Measurements from ENCODE around the gene SYT10. TPM values are rescaled to one million over a fixed set of nuclear protein-coding genes. Genes with fewer than 3 reads are reported as not detected.

SYT10 gene
- total RNA-seq, 1 donor from 2014 or later, result 1.2 TPM

- H3K79me2 ChIP-seq (ENCODE audit: insufficient read depth, low read length), result no peaks in the 10 kb centered on the region
- H3K27ac ChIP-seq (ENCODE audit: low read depth, low read length), result no peak overlapping the region
- no peaks in the 10 kb centered on the region for H3K9me3 Mint-ChIP-seq (ENCODE audit: unreplicated experiment)
- no peaks in the 10 kb centered on the region for H3K36me3 Mint-ChIP-seq (ENCODE audit: low read depth, unreplicated experiment)
- FAIRE-seq (no peak), DNase-seq (ENCODE audit: low read depth) (no peak)
- no peak overlapping the region for H2AFZ ChIP-seq (ENCODE audit: low read depth, low read length)
- H3K4me2 ChIP-seq (ENCODE audit: low read length), result no peak overlapping the region
- H3K36me3 ChIP-seq (ENCODE audit: insufficient read depth, low read length), result no peaks in the 10 kb centered on the region
- H3K27me3 ChIP-seq (ENCODE audit: insufficient read depth, low read length), result no peaks in the 10 kb centered on the region
- H3K4me3 ChIP-seq (ENCODE audit: insufficient read depth, low read depth, low read length), result no peak overlapping the region
- H3K9ac ChIP-seq (ENCODE audit: low read length), result no peak overlapping the region
- H3K4me3 Mint-ChIP-seq (ENCODE audit: unreplicated experiment), result no peak overlapping the region
- H3K4me1 Mint-ChIP-seq (ENCODE audit: low read depth, unreplicated experiment), result peaks cover 9% of the 10 kb centered on the region
- H3K27ac Mint-ChIP-seq (ENCODE audit: unreplicated experiment), result no peak overlapping the region
- H3K4me1 ChIP-seq (ENCODE audit: insufficient read depth, low read length), result no peaks in the 10 kb centered on the region
- peaks cover 3% of the 10 kb centered on the region for H3K9me3 ChIP-seq (ENCODE audit: insufficient read depth, low read depth, low read length)
- H3K27me3 Mint-ChIP-seq (ENCODE audit: low read depth, unreplicated experiment), result peaks cover 3% of the 10 kb centered on the region
- no peaks in the 10 kb centered on the region for H4K20me1 ChIP-seq (ENCODE audit: insufficient read depth, low read length)
- no peak for TF ChIP-seq EZH2 (IDR thresholded peaks at IDR 0.05; ENCODE audit: insufficient read depth, low read length)
- no peak for TF ChIP-seq CTCF (IDR thresholded peaks at IDR 0.05; ENCODE audit: insufficient read depth, low read depth, low read length)
These were observed 46.4 kb upstream of the SYT10 start for GRCh38 chr12:33486058-33486457.

- Histone ChIP-seq H3K27ac (ENCODE audit: low read depth, low read length) (no peak overlapping the region), H3K9ac (ENCODE audit: low read length) (no peak overlapping the region), H3K4me2 (ENCODE audit: low read length) (no peak overlapping the region), H3K79me2 (ENCODE audit: insufficient read depth, low read length) (no peaks in the 10 kb centered on the region), H3K36me3 (ENCODE audit: insufficient read depth, low read length) (no peaks in the 10 kb centered on the region), H3K4me1 (ENCODE audit: insufficient read depth, low read length) (no peaks in the 10 kb centered on the region), H4K20me1 (ENCODE audit: insufficient read depth, low read length) (no peaks in the 10 kb centered on the region), H3K9me3 (ENCODE audit: insufficient read depth, low read depth, low read length) (no peaks in the 10 kb centered on the region), H3K27me3 (ENCODE audit: insufficient read depth, low read length) (no peaks in the 10 kb centered on the region), H2AFZ (ENCODE audit: low read depth, low read length) (no peak overlapping the region), H3K4me3 (ENCODE audit: insufficient read depth, low read depth, low read length) (no peak overlapping the region)
- FAIRE-seq (no peak), DNase-seq (ENCODE audit: low read depth) (no peak)
- no peak for TF ChIP-seq EZH2 (IDR thresholded peaks at IDR 0.05; ENCODE audit: insufficient read depth, low read length)
- TF ChIP-seq CTCF (IDR thresholded peaks at IDR 0.05; ENCODE audit: insufficient read depth, low read depth, low read length), result no peak
- H3K27ac Mint-ChIP-seq (ENCODE audit: unreplicated experiment), result no peak overlapping the region
- peaks cover 9% of the 10 kb centered on the region for H3K4me1 Mint-ChIP-seq (ENCODE audit: low read depth, unreplicated experiment)
- H3K4me3 Mint-ChIP-seq (ENCODE audit: unreplicated experiment), result no peak overlapping the region
- H3K36me3 Mint-ChIP-seq (ENCODE audit: low read depth, unreplicated experiment), result no peaks in the 10 kb centered on the region
- no peaks in the 10 kb centered on the region for H3K9me3 Mint-ChIP-seq (ENCODE audit: unreplicated experiment)
- peaks cover 3% of the 10 kb centered on the region for H3K27me3 Mint-ChIP-seq (ENCODE audit: low read depth, unreplicated experiment)
These were observed 44.5 kb upstream of the SYT10 start for GRCh38 chr12:33484161-33484560.

- Histone ChIP-seq H3K27ac (ENCODE audit: low read depth, low read length) (no peak overlapping the region), H3K9ac (ENCODE audit: low read length) (no peak overlapping the region), H3K4me3 (ENCODE audit: insufficient read depth, low read depth, low read length) (no peak overlapping the region), H3K9me3 (ENCODE audit: insufficient read depth, low read depth, low read length) (no peaks in the 10 kb centered on the region), H2AFZ (ENCODE audit: low read depth, low read length) (no peak overlapping the region), H3K79me2 (ENCODE audit: insufficient read depth, low read length) (no peaks in the 10 kb centered on the region), H3K4me2 (ENCODE audit: low read length) (no peak overlapping the region), H3K36me3 (ENCODE audit: insufficient read depth, low read length) (no peaks in the 10 kb centered on the region), H3K27me3 (ENCODE audit: insufficient read depth, low read length) (no peaks in the 10 kb centered on the region), H4K20me1 (ENCODE audit: insufficient read depth, low read length) (no peaks in the 10 kb centered on the region), H3K4me1 (ENCODE audit: insufficient read depth, low read length) (no peaks in the 10 kb centered on the region)
- no peak for DNase-seq (ENCODE audit: low read depth)
- Mint-ChIP-seq H3K36me3 (ENCODE audit: low read depth, unreplicated experiment) (no peaks in the 10 kb centered on the region), H3K27me3 (ENCODE audit: low read depth, unreplicated experiment) (peaks cover 3% of the 10 kb centered on the region), H3K27ac (ENCODE audit: unreplicated experiment) (no peak overlapping the region), H3K4me3 (ENCODE audit: unreplicated experiment) (no peak overlapping the region), H3K4me1 (ENCODE audit: low read depth, unreplicated experiment) (peaks cover 10% of the 10 kb centered on the region), H3K9me3 (ENCODE audit: unreplicated experiment) (no peaks in the 10 kb centered on the region)
- TF ChIP-seq CTCF (IDR thresholded peaks at IDR 0.05; ENCODE audit: insufficient read depth, low read depth, low read length), result no peak
- no peak for FAIRE-seq
These were observed 40.7 kb upstream of the SYT10 start for GRCh38 chr12:33480366-33480765.

Measured in astrocyte (in vitro differentiated cells and primary cell).